Measurements from ENCODE around the gene TEX35. TPM values are rescaled to one million over a fixed set of nuclear protein-coding genes. Genes with fewer than 3 reads are reported as not detected.

The TEX35 gene
- total and polyA plus RNA-seq, 7 experiments from 2014 or later, result not detected

- POLR2A ChIA-PET, result no interaction called here
- H3K9me3 ChIP-seq (ENCODE audit: control insufficient read depth in 2 of 3, low read length in 3 of 3), result no peaks in the 10 kb centered on the region
- intact Hi-C loops (cut with micrococcal nuclease), result no loop called here
- H3K4me1 ChIP-seq (ENCODE audit: control insufficient read depth in 2 of 2, insufficient read depth in 2 of 2, low read length in 2 of 2), result peaks cover 0 to 6% of the 10 kb centered on the region in 2 donors
- H3K27me3 ChIP-seq (ENCODE audit: control insufficient read depth in 2 of 2, insufficient read depth in 2 of 2, low read length in 2 of 2), result no peaks in the 10 kb centered on the region
- Mint-ChIP-seq H3K9me3 (no peaks in the 10 kb centered on the region), H3K27ac (no peak overlapping the region), H3K36me3 (no peaks in the 10 kb centered on the region), H3K27me3 (peaks cover 0 to 2% (median 0%) of the 10 kb centered on the region in 5 donors), H3K4me1 (peaks cover 0 to 4% (median 4%) of the 10 kb centered on the region in 7 donors), H3K4me3 (no peak overlapping the region)
- H3K36me3 ChIP-seq (ENCODE audit: control insufficient read depth in 2 of 3, insufficient read depth in 3 of 3, low read length in 3 of 3), result no peaks in the 10 kb centered on the region
- no peak overlapping the region for H3K4me3 ChIP-seq (ENCODE audit: low read length)
- CTCF ChIA-PET, result interaction anchor here (1.0 to 1.5 kb wide), 3 partner anchors 13 to 474 kb away, joined by 3 to 6 read pairs (median 5); no protein-coding TSS in a partner anchor
- DNase-seq (no peak), ATAC-seq (no peak)
- H3K27ac ChIP-seq (ENCODE audit: low read depth, low read length), result no peak overlapping the region
Observed at GRCh38 chr1:178528228-178528952, 15.5 kb downstream of the TEX35 start.

- H3K36me3 Mint-ChIP-seq, result no peaks in the 10 kb centered on the region
- Histone ChIP-seq H3K27ac (ENCODE audit: low read depth, low read length) (no peak overlapping the region), H3K36me3 (ENCODE audit: control insufficient read depth in 2 of 3, insufficient read depth in 3 of 3, low read length in 3 of 3) (no peaks in the 10 kb centered on the region), H3K27me3 (ENCODE audit: control insufficient read depth in 2 of 2, insufficient read depth in 2 of 2, low read length in 2 of 2) (no peaks in the 10 kb centered on the region), H3K4me1 (ENCODE audit: control insufficient read depth in 2 of 2, insufficient read depth in 2 of 2, low read length in 2 of 2) (peaks cover 0 to 6% of the 10 kb centered on the region in 2 donors), H3K9me3 (ENCODE audit: control insufficient read depth in 2 of 3, low read length in 3 of 3) (no peaks in the 10 kb centered on the region), H3K4me3 (ENCODE audit: low read length) (no peak overlapping the region)
- H3K4me3 Mint-ChIP-seq, result no peak overlapping the region
- no peak for DNase-seq
- ChIA-PET POLR2A (no interaction called here), CTCF (interaction anchor here (1.0 to 1.5 kb wide), 3 partner anchors 13 to 474 kb away, joined by 3 to 6 read pairs (median 5); no protein-coding TSS in a partner anchor)
- H3K9me3 Mint-ChIP-seq, result no peaks in the 10 kb centered on the region
- peaks cover 0 to 2% (median 0%) of the 10 kb centered on the region in 5 donors for H3K27me3 Mint-ChIP-seq
- no peak overlapping the region for H3K27ac Mint-ChIP-seq
- peaks cover 0 to 4% (median 4%) of the 10 kb centered on the region in 7 donors for H3K4me1 Mint-ChIP-seq
- no peak for ATAC-seq
- intact Hi-C loops (cut with micrococcal nuclease), result no loop called here
Observed at GRCh38 chr1:178528953-178529335, 16.0 kb downstream of the TEX35 start.

- no peak overlapping the region for H3K4me3 Mint-ChIP-seq
- ChIA-PET CTCF (interaction anchor here (0.7 to 1.0 kb wide), 2 partner anchors 183 to 473 kb away, joined by 3 to 6 read pairs; no protein-coding TSS in a partner anchor), POLR2A (no interaction called here)
- no peaks in the 10 kb centered on the region for H3K9me3 Mint-ChIP-seq
- no peak overlapping the region for H3K27ac Mint-ChIP-seq
- Histone ChIP-seq H3K27ac (ENCODE audit: low read depth, low read length) (no peak overlapping the region), H3K9me3 (ENCODE audit: control insufficient read depth in 2 of 3, low read length in 3 of 3) (no peaks in the 10 kb centered on the region), H3K27me3 (ENCODE audit: control insufficient read depth in 2 of 2, insufficient read depth in 2 of 2, low read length in 2 of 2) (no peaks in the 10 kb centered on the region), H3K4me1 (ENCODE audit: control insufficient read depth in 2 of 2, insufficient read depth in 2 of 2, low read length in 2 of 2) (peaks cover 0 to 6% of the 10 kb centered on the region in 2 donors), H3K36me3 (ENCODE audit: control insufficient read depth in 2 of 3, insufficient read depth in 3 of 3, low read length in 3 of 3) (no peaks in the 10 kb centered on the region), H3K4me3 (ENCODE audit: low read length) (no peak overlapping the region)
- H3K4me1 Mint-ChIP-seq, result peaks cover 0 to 4% (median 4%) of the 10 kb centered on the region in 7 donors
- H3K27me3 Mint-ChIP-seq, result peaks cover 0 to 2% (median 0%) of the 10 kb centered on the region in 5 donors
- DNase-seq, result no peak
- intact Hi-C loops (cut with micrococcal nuclease), result loop anchor here in 1 of 2 donors (5.0 kb wide), 1 partner anchor 548 kb away; no protein-coding TSS in a partner anchor
- H3K36me3 Mint-ChIP-seq, result no peaks in the 10 kb centered on the region
- no peak for ATAC-seq
Observed at GRCh38 chr1:178529364-178530036, 16.6 kb downstream of the TEX35 start.

GRCh38 chr1:178530037-178530402, 17.1 kb downstream of the TEX35 start:
- Histone ChIP-seq H3K4me1 (ENCODE audit: control insufficient read depth in 2 of 2, insufficient read depth in 2 of 2, low read length in 2 of 2) (peaks cover 0 to 6% of the 10 kb centered on the region in 2 donors), H3K27ac (ENCODE audit: low read depth, low read length) (no peak overlapping the region), H3K27me3 (ENCODE audit: control insufficient read depth in 2 of 2, insufficient read depth in 2 of 2, low read length in 2 of 2) (no peaks in the 10 kb centered on the region), H3K9me3 (ENCODE audit: control insufficient read depth in 2 of 3, low read length in 3 of 3) (no peaks in the 10 kb centered on the region), H3K4me3 (ENCODE audit: low read length) (no peak overlapping the region), H3K36me3 (ENCODE audit: control insufficient read depth in 2 of 3, insufficient read depth in 3 of 3, low read length in 3 of 3) (no peaks in the 10 kb centered on the region)
- Mint-ChIP-seq H3K4me3 (no peak overlapping the region), H3K9me3 (no peaks in the 10 kb centered on the region), H3K4me1 (peaks cover 0 to 4% (median 4%) of the 10 kb centered on the region in 7 donors), H3K27me3 (peaks cover 0 to 2% (median 0%) of the 10 kb centered on the region in 5 donors), H3K36me3 (no peaks in the 10 kb centered on the region), H3K27ac (no peak overlapping the region)
- DNase-seq, result no peak
- ATAC-seq, result no peak
- POLR2A ChIA-PET, result no interaction called here
- intact Hi-C loops (cut with micrococcal nuclease), result loop anchor here in 1 of 2 donors (5.0 kb wide), 1 partner anchor 547 kb away; no protein-coding TSS in a partner anchor
- CTCF ChIA-PET, result interaction anchor here (4.3 kb wide), 1 partner anchor 473 kb away, joined by 29 read pairs; no protein-coding TSS in a partner anchor

GRCh38 chr1:178530502-178530901, 17.6 kb downstream of the TEX35 start:
- DNase-seq, result no peak
- no peaks in the 10 kb centered on the region for H3K36me3 ChIP-seq (ENCODE audit: control insufficient read depth in 2 of 3, insufficient read depth in 3 of 3, low read length in 3 of 3)
- intact Hi-C loops (cut with micrococcal nuclease), result loop anchor here in 1 of 2 donors (5.0 kb wide), 1 partner anchor 547 kb away; no protein-coding TSS in a partner anchor
- Mint-ChIP-seq H3K36me3 (no peaks in the 10 kb centered on the region), H3K9me3 (no peaks in the 10 kb centered on the region), H3K4me1 (peaks cover 0 to 4% (median 4%) of the 10 kb centered on the region in 7 donors), H3K27me3 (peaks cover 0 to 2% (median 0%) of the 10 kb centered on the region in 5 donors), H3K27ac (peak overlapping the region in 1 of 9 donors; percentile 15), H3K4me3 (no peak overlapping the region)
- H3K9me3 ChIP-seq (ENCODE audit: control insufficient read depth in 2 of 3, low read length in 3 of 3), result no peaks in the 10 kb centered on the region
- peaks cover 0 to 6% of the 10 kb centered on the region in 2 donors for H3K4me1 ChIP-seq (ENCODE audit: control insufficient read depth in 2 of 2, insufficient read depth in 2 of 2, low read length in 2 of 2)
- no peak overlapping the region for H3K27ac ChIP-seq (ENCODE audit: low read depth, low read length)
- POLR2A ChIA-PET, result no interaction called here
- H3K27me3 ChIP-seq (ENCODE audit: control insufficient read depth in 2 of 2, insufficient read depth in 2 of 2, low read length in 2 of 2), result no peaks in the 10 kb centered on the region
- no peak overlapping the region for H3K4me3 ChIP-seq (ENCODE audit: low read length)
- ATAC-seq, result no peak
- CTCF ChIA-PET, result interaction anchor here (0.8 to 4.3 kb wide), 3 partner anchors 222 to 516 kb away, joined by 3 to 29 read pairs (median 21); no protein-coding TSS in a partner anchor

- Mint-ChIP-seq H3K27ac (no peak overlapping the region), H3K27me3 (peaks cover 0 to 2% (median 0%) of the 10 kb centered on the region in 5 donors), H3K4me1 (peaks cover 0 to 4% (median 4%) of the 10 kb centered on the region in 7 donors), H3K4me3 (no peak overlapping the region), H3K9me3 (no peaks in the 10 kb centered on the region), H3K36me3 (no peaks in the 10 kb centered on the region)
- ATAC-seq (peak; percentile 6), DNase-seq (peak in 1 of 9 donors; percentile 6)
- intact Hi-C loops (cut with micrococcal nuclease), result loop anchor here (1.0 to 5.0 kb wide), 7 partner anchors 10 to 837 kb away; no protein-coding TSS in a partner anchor
- Histone ChIP-seq H3K36me3 (ENCODE audit: control insufficient read depth in 2 of 3, insufficient read depth in 3 of 3, low read length in 3 of 3) (no peaks in the 10 kb centered on the region), H3K27ac (ENCODE audit: low read depth, low read length) (no peak overlapping the region), H3K27me3 (ENCODE audit: control insufficient read depth in 2 of 2, insufficient read depth in 2 of 2, low read length in 2 of 2) (no peaks in the 10 kb centered on the region), H3K4me1 (ENCODE audit: control insufficient read depth in 2 of 2, insufficient read depth in 2 of 2, low read length in 2 of 2) (peaks cover 0 to 6% of the 10 kb centered on the region in 2 donors), H3K9me3 (ENCODE audit: control insufficient read depth in 2 of 3, low read length in 3 of 3) (no peaks in the 10 kb centered on the region), H3K4me3 (ENCODE audit: low read length) (no peak overlapping the region)
- ChIA-PET POLR2A (no interaction called here), CTCF (interaction anchor here (0.6 to 4.3 kb wide), 7 partner anchors 10 to 535 kb away, joined by 3 to 29 read pairs (median 5); no protein-coding TSS in a partner anchor)
Observed at GRCh38 chr1:178531887-178532286, 19.0 kb downstream of the TEX35 start.
